Measurements from ENCODE around the gene ARHGAP6. TPM values are rescaled to one million over a fixed set of nuclear protein-coding genes. Genes with fewer than 3 reads are reported as not detected.

The ARHGAP6 gene
- total RNA-seq, 1 experiment from 2014 or later: not detected

- Mint-ChIP-seq H3K9me3 (ENCODE audit: unreplicated experiment) (no peaks in the 10 kb centered on the region), H3K27me3 (ENCODE audit: insufficient read depth, unreplicated experiment) (peaks cover 39% of the 10 kb centered on the region), H3K4me3 (ENCODE audit: unreplicated experiment) (no peak overlapping the region), H3K36me3 (ENCODE audit: insufficient read depth, unreplicated experiment) (no peaks in the 10 kb centered on the region), H3K4me1 (ENCODE audit: insufficient read depth, unreplicated experiment) (peaks cover 7% of the 10 kb centered on the region), H3K27ac (ENCODE audit: low read depth, unreplicated experiment) (no peak overlapping the region)
- no peak for DNase-seq (ENCODE audit: unreplicated experiment)
- intact Hi-C loops (cut with micrococcal nuclease): no loop called here
- ChIA-PET CTCF (no interaction called here), POLR2A (interaction anchor here (0.7 kb wide), 1 partner anchor 98 kb away, joined by 3 read pairs; no protein-coding TSS in a partner anchor)
- TF ChIP-seq CTCF (IDR thresholded peaks at IDR 0.05; ENCODE audit: unreplicated experiment): no peak
- no TSS peak for BruUV-seq (replicated peaks)
These were observed 375.2 kb downstream of the ARHGAP6 start for GRCh38 chrX:11290416-11291102.

- Mint-ChIP-seq H3K27ac (ENCODE audit: low read depth, unreplicated experiment) (no peak overlapping the region), H3K27me3 (ENCODE audit: insufficient read depth, unreplicated experiment) (peaks cover 28% of the 10 kb centered on the region), H3K4me3 (ENCODE audit: unreplicated experiment) (no peak overlapping the region), H3K4me1 (ENCODE audit: insufficient read depth, unreplicated experiment) (peaks cover 7% of the 10 kb centered on the region), H3K36me3 (ENCODE audit: insufficient read depth, unreplicated experiment) (no peaks in the 10 kb centered on the region), H3K9me3 (ENCODE audit: unreplicated experiment) (no peaks in the 10 kb centered on the region)
- DNase-seq (ENCODE audit: unreplicated experiment): peak; percentile 41
- no peak for TF ChIP-seq CTCF (IDR thresholded peaks at IDR 0.05; ENCODE audit: unreplicated experiment)
- ChIA-PET CTCF (interaction anchor here (0.7 kb wide), 1 partner anchor 217 kb away, joined by 3 read pairs; no protein-coding TSS in a partner anchor), POLR2A (no interaction called here)
- no TSS peak for BruUV-seq (replicated peaks)
- intact Hi-C loops (cut with micrococcal nuclease): no loop called here
These were observed 378.2 kb downstream of the ARHGAP6 start for GRCh38 chrX:11287505-11287904.

GRCh38 chrX:11285651-11286050 is 380.1 kb downstream of the ARHGAP6 start:
- Mint-ChIP-seq H3K27ac (ENCODE audit: low read depth, unreplicated experiment) (no peak overlapping the region), H3K4me1 (ENCODE audit: insufficient read depth, unreplicated experiment) (peaks cover 7% of the 10 kb centered on the region), H3K36me3 (ENCODE audit: insufficient read depth, unreplicated experiment) (no peaks in the 10 kb centered on the region), H3K27me3 (ENCODE audit: insufficient read depth, unreplicated experiment) (peaks cover 26% of the 10 kb centered on the region), H3K9me3 (ENCODE audit: unreplicated experiment) (no peaks in the 10 kb centered on the region), H3K4me3 (ENCODE audit: unreplicated experiment) (no peak overlapping the region)
- intact Hi-C loops (cut with micrococcal nuclease): no loop called here
- TF ChIP-seq CTCF (IDR thresholded peaks at IDR 0.05; ENCODE audit: unreplicated experiment): no peak
- POLR2A ChIA-PET: no interaction called here
- CTCF ChIA-PET: interaction anchor here (0.7 kb wide), 1 partner anchor 246 kb away, joined by 4 read pairs; no protein-coding TSS in a partner anchor
- no TSS peak for BruUV-seq (replicated peaks)
- no peak for DNase-seq (ENCODE audit: unreplicated experiment)

- intact Hi-C loops (cut with micrococcal nuclease): no loop called here
- H3K4me1 Mint-ChIP-seq (ENCODE audit: insufficient read depth, unreplicated experiment): no peaks in the 10 kb centered on the region
- H3K9me3 Mint-ChIP-seq (ENCODE audit: unreplicated experiment): no peaks in the 10 kb centered on the region
- no peak overlapping the region for H3K27ac Mint-ChIP-seq (ENCODE audit: low read depth, unreplicated experiment)
- TF ChIP-seq CTCF (IDR thresholded peaks at IDR 0.05; ENCODE audit: unreplicated experiment): no peak
- BruUV-seq (replicated peaks): no TSS peak
- H3K27me3 Mint-ChIP-seq (ENCODE audit: insufficient read depth, unreplicated experiment): peaks cover 16% of the 10 kb centered on the region
- H3K4me3 Mint-ChIP-seq (ENCODE audit: unreplicated experiment): no peak overlapping the region
- no peak for DNase-seq (ENCODE audit: unreplicated experiment)
- CTCF ChIA-PET: no interaction called here
- H3K36me3 Mint-ChIP-seq (ENCODE audit: insufficient read depth, unreplicated experiment): no peaks in the 10 kb centered on the region
- POLR2A ChIA-PET: interaction anchor here (0.7 kb wide), 1 partner anchor 59 kb away, joined by 3 read pairs; no protein-coding TSS in a partner anchor
These were observed 383.7 kb downstream of the ARHGAP6 start for GRCh38 chrX:11282043-11282442.

Data from MCF 10A (cell line).